K562 (cell line): Measurements from ENCODE around the gene NACA. TPM values are rescaled to one million over a fixed set of nuclear protein-coding genes. Genes with fewer than 3 reads are reported as not detected.

Experiments
- ATAC-seq: fragments of 200-7000 bp; cut with Tn5 transposase; 3 replicates; pipeline ENCODE4 v1.9.1; 2020; ENCODE audit warnings: moderate library complexity
- BruUV-seq: library from RNA; stranded (reverse); fragments of 400-500 nt; replicated peaks from 2 replicates; lab custom pipeline; 2021; lab: Mats Ljungman, UMichigan
- CTCF ChIA-PET: fragments of 300-600 bp; formaldehyde crosslinking; extraction: SDS; loops from one replicate; lab custom pipeline; 2021; ENCODE audit warnings: low intra/inter-chr PET ratio; lab: Yijun Ruan, JAX
- POLR2A ChIA-PET: fragments of 300-600, 350-650 bp; sonication (Branson Sonifier 250); formaldehyde crosslinking; extraction: SDS; loops from one replicate; lab custom pipeline; 2021; ENCODE audit warnings: antibody characterized with exemption, inconsistent platforms; lab: Yijun Ruan, JAX
- DNase-seq, 4 experiments: peaks; one replicate each; pipeline versions ENCODE4 v3.0.0 to v3.0.0-alpha.2; 2011 to 2018; ENCODE audit warnings: low spot score in 3 of 4, mixed read lengths in 3 of 4; ENCODE audit errors: extremely low read depth in 1 of 4
- FAIRE-seq: peaks from 2 replicates; lab custom pipeline; 2011; peaks lifted over from hg19 to GRCh38; lab: Jason Lieb, UNC
- H2AFZ ChIP-seq: 2 replicates; pipeline ENCODE4 v1.6.0; 2011; ENCODE audit warnings: low read depth, low read length, control low read depth, inconsistent platforms
- H3K27ac ChIP-seq: fragments of 200-600 bp; 3 replicates; pipeline ENCODE4 v1.8.0; 2011; ENCODE audit warnings: low read depth, mild to moderate bottlenecking, control low read depth, inconsistent platforms, low read length, moderate library complexity, mixed read lengths; ENCODE audit errors: extremely low read depth
- H3K27me3 ChIP-seq, 2 experiments: fragments of 300-600 bp in 1 of 2; 2 replicates in 1 of 2; 3 replicates in 1 of 2; pipeline versions ENCODE4 v1.6.0 to v1.8.0; 2011; ENCODE audit warnings: inconsistent platforms in 2 of 2, low read length in 2 of 2, mild to moderate bottlenecking in 1 of 2, mixed read lengths in 1 of 2, moderate library complexity in 1 of 2; ENCODE audit not compliant: control insufficient read depth in 2 of 2, insufficient read depth in 2 of 2
- H3K36me3 ChIP-seq: fragments of 300-600 bp; 3 replicates; pipeline ENCODE4 v1.8.0; 2011; ENCODE audit warnings: mild to moderate bottlenecking, low read length, inconsistent platforms; ENCODE audit not compliant: control insufficient read depth, insufficient read depth
- H3K4me1 ChIP-seq, 2 experiments: fragments of 200-600 bp in 1 of 2; replicated peaks in 1 of 2; 2 replicates in 1 of 2; 3 replicates in 1 of 2; pipeline versions ENCODE4 v1.5.1 to v1.8.0; 2011; ENCODE audit warnings: inconsistent platforms in 2 of 2, low read length in 2 of 2, mild to moderate bottlenecking in 1 of 2, mixed read lengths in 1 of 2, moderate library complexity in 1 of 2; ENCODE audit not compliant: control insufficient read depth in 2 of 2, insufficient read depth in 2 of 2
- H3K4me2 ChIP-seq: 2 replicates; pipeline ENCODE4 v1.6.1; 2011; ENCODE audit warnings: low read length, control low read depth, inconsistent platforms, mixed read lengths; ENCODE audit not compliant: insufficient read depth
- H3K4me3 ChIP-seq: fragments of 200-600 bp; sonication (generic), shearing (Covaris generic); 2 replicates; pipeline ENCODE4 v1.5.1; 2016; ENCODE audit warnings: control low read depth, inconsistent platforms
- H3K79me2 ChIP-seq: fragments of 200-600 bp; 3 replicates; pipeline ENCODE4 v1.8.0; 2011; ENCODE audit warnings: low read length, inconsistent platforms; ENCODE audit not compliant: control insufficient read depth, insufficient read depth
- H3K9ac ChIP-seq, 2 experiments: 2 replicates each; pipeline versions ENCODE4 v1.6.0 to v1.6.1; 2011; ENCODE audit warnings: low read depth in 2 of 2, low read length in 2 of 2, control low read depth in 1 of 2, inconsistent platforms in 1 of 2, mild to moderate bottlenecking in 1 of 2, mixed read lengths in 1 of 2; ENCODE audit not compliant: insufficient read depth in 1 of 2
- H3K9me1 ChIP-seq: one replicate; pipeline ENCODE4 v1.6.0; 2011; ENCODE audit warnings: inconsistent platforms, mild to moderate bottlenecking, low read length, moderate library complexity; ENCODE audit not compliant: control insufficient read depth, insufficient read depth
- H3K9me3 ChIP-seq: replicated peaks from 2 replicates; pipeline ENCODE4 v1.5.1; 2011; ENCODE audit warnings: low read depth, low read length, inconsistent platforms; ENCODE audit not compliant: control insufficient read depth, insufficient read depth
- H4K20me1 ChIP-seq: replicated peaks from 2 replicates; pipeline ENCODE4 v1.6.1; 2011; ENCODE audit warnings: low read length, inconsistent platforms, mixed read lengths; ENCODE audit not compliant: control insufficient read depth, insufficient read depth
- ATF6 ChIP-seq: sonication (generic); formaldehyde crosslinking; IDR thresholded peaks from 2 replicates; pipeline ENCODE4 v1.4.0; 2020; ENCODE audit warnings: mild to moderate bottlenecking, missing genetic modification reagents
- MGA ChIP-seq: fragments of 450-650 bp; IDR thresholded peaks from 2 replicates; pipeline ENCODE4 v1.6.1; 2016; ENCODE audit warnings: mild to moderate bottlenecking, moderate library complexity
- PKNOX1 ChIP-seq: fragments of 450-650 bp; IDR thresholded peaks from 2 replicates; pipeline ENCODE4 v1.6.1; 2016
- RAD51 ChIP-seq: fragments of 450-650 bp; IDR thresholded peaks from 2 replicates; pipeline ENCODE4 v1.7.1; 2016; ENCODE audit warnings: low read depth, mild to moderate bottlenecking, borderline replicate concordance
- WGBS: fragments of 100-300 bp; shearing (Covaris generic); methylation state at CpG from one replicate; pipeline ENCODE4 v1.1.6; 2016; ENCODE audit warnings: low coverage, mixed read lengths; ENCODE audit not compliant: insufficient coverage; ENCODE audit errors: missing lambda C conversion rate; 5-methylcytosine and 5-hydroxymethylcytosine counted together
- in situ Hi-C: fragments of 300-500 bp; cut with MboI; formaldehyde crosslinking; loops from 4 replicates; pipeline ENCODE4 v1.15.0; 2018; ENCODE audit warnings: inconsistent platforms, mixed read lengths
- intact Hi-C: fragments of 100-400 bp; cut with micrococcal nuclease; formaldehyde crosslinking; loops from 2 replicates; pipeline ENCODE4 v1.14.2; 2022
- polyA plus RNA-seq, 8 experiments: library from polyadenylated mRNA; depleted of rRNA in 4 of 8; stranded (reverse) in 5 of 8; unstranded in 3 of 8; fragments of >200 nt; fragmentation: Nextera tagmentation in 2 of 8; fragmentation: Illumina TruSeq in 1 of 8; extraction: Ambion mirVana in 2 of 8; extraction: Trizol in 1 of 8; gene quantifications; 2 replicates each; pipeline versions ENCODE4 v1.2.1 to v1.2.3, GENCODE V29; 2011 to 2014; ENCODE audit warnings: inconsistent platforms in 1 of 8, missing spikeins in 1 of 8
- total RNA-seq, 7 experiments: library from RNA; depleted of rRNA in 6 of 7; stranded (reverse); fragments of >200 nt in 6 of 7; fragmentation: Illumina TruSeq in 2 of 7; extraction: Trizol in 2 of 7; gene quantifications; 2 replicates each; pipeline versions ENCODE4 v1.2.1 to v1.2.3, GENCODE V29; 2011 to 2021; ENCODE audit warnings: low replicate concordance in 1 of 7

The NACA gene
- total and polyA plus RNA-seq, 9 of the 15 experiments (the other 6 are each of a cell fraction or from before 2014, with no cell fraction given), result 1,030 to 2,416 (median 1,645) TPM

GRCh38 chr12:56682323-56682722, 42.8 kb downstream of the NACA start:
- H3K9me1 ChIP-seq, result no peaks in the 10 kb centered on the region
- peak overlapping the region; percentile 99; the same call in 2 of the 3 replicates for H3K27ac ChIP-seq
- DNase-seq (no peak), ATAC-seq (no peak), FAIRE-seq (no peak)
- H3K36me3 ChIP-seq, result peaks cover 81% of the 10 kb centered on the region
- no peaks in the 10 kb centered on the region for H3K27me3 ChIP-seq
- BruUV-seq, result no TSS peak
- H2AFZ ChIP-seq, result no peak overlapping the region
- no peaks in the 10 kb centered on the region for H3K9me3 ChIP-seq
- ChIA-PET CTCF (no interaction called here), POLR2A (interaction anchor here (0.6 to 6.3 kb wide), 6 partner anchors 9 to 767 kb away, joined by 3 to 28 read pairs (median 4); no protein-coding TSS in a partner anchor)
- 28% methylated on average over 5 of the region's 6 CpGs for WGBS
- peak overlapping the region; percentile 92 to 100; a peak in 2 of 4 replicates for H3K9ac ChIP-seq
- H3K4me3 ChIP-seq, result peak overlapping the region; percentile 97; the same call in 1 of the 2 replicates
- intact Hi-C loops (no loop called here), in situ Hi-C loops (no loop called here)
- H4K20me1 ChIP-seq, result peaks cover 48% of the 10 kb centered on the region
- peak overlapping the region; percentile 56 for H3K4me2 ChIP-seq
- peaks cover 99% of the 10 kb centered on the region for H3K79me2 ChIP-seq
- H3K4me1 ChIP-seq, result peaks cover 16 to 53% of the 10 kb centered on the region in 2 experiments; a peak in 4 of 5 replicates
- TF ChIP-seq MGA (no peak), ATF6 (CRISPR knock-in tag) (no peak), RAD51 (no peak), PKNOX1 (no peak)
